WERI-Rb-1 (cell line): Measurements from ENCODE around the gene MISP.
"Not testable (repeated sequence)": the region's sequence is repeated elsewhere in the genome, so short reads cannot be mapped to it uniquely, and the experiment has no call there.

Source experiments
- DNase-seq: peaks from one replicate; pipeline ENCODE4 v3.0.0-alpha.2; 2020
- H3K27ac ChIP-seq: fragments of 250-450 bp; sonication (Bioruptor Pico); 2 replicates; pipeline ENCODE4 v1.5.1; 2020; ENCODE audit warnings: mild to moderate bottlenecking, moderate library complexity
- H3K27me3 ChIP-seq: fragments of 250-450 bp; sonication (Bioruptor Pico); 2 replicates; pipeline ENCODE4 v1.5.1; 2021; ENCODE audit warnings: mild to moderate bottlenecking, low read depth, moderate library complexity; ENCODE audit not compliant: insufficient read depth, severe bottlenecking
- H3K36me3 ChIP-seq: fragments of 250-450 bp; sonication (Bioruptor Pico); 2 replicates; pipeline ENCODE4 v1.5.1; 2020; ENCODE audit warnings: mild to moderate bottlenecking, moderate library complexity
- H3K4me3 ChIP-seq: 2 replicates; pipeline ENCODE4 v1.5.1; 2011; ENCODE audit warnings: low read depth, mild to moderate bottlenecking, control low read depth, low read length
- H3K9me3 ChIP-seq: fragments of 250-450 bp; sonication (Bioruptor Pico); 2 replicates; pipeline ENCODE4 v1.5.1; 2021; ENCODE audit warnings: mild to moderate bottlenecking, moderate library complexity; ENCODE audit not compliant: severe bottlenecking
- CTCF ChIP-seq: IDR thresholded peaks from 2 replicates; pipeline ENCODE4 v1.5.1; 2011; ENCODE audit warnings: low read depth, mild to moderate bottlenecking, control low read depth, inconsistent platforms, low read length

Gene MISP

GRCh38 chr19:750640-751423 is at the start of gene MISP:
Gene MISP (plus strand): TSS chr19:751112. CDS start chr19:756947, 5,835 bp downstream.
- H3K4me3 ChIP-seq: no peak within 1 kb of the TSS
- TF ChIP-seq CTCF: no peak
- peaks cover 15% of the 10 kb centered on the region for H3K9me3 ChIP-seq
- H3K27me3 ChIP-seq: no peaks in the 10 kb centered on the region
- no peak within 1 kb of the TSS for H3K27ac ChIP-seq
- no peak for DNase-seq
- peaks cover 11% of the 10 kb centered on the region for H3K36me3 ChIP-seq

DNA sequence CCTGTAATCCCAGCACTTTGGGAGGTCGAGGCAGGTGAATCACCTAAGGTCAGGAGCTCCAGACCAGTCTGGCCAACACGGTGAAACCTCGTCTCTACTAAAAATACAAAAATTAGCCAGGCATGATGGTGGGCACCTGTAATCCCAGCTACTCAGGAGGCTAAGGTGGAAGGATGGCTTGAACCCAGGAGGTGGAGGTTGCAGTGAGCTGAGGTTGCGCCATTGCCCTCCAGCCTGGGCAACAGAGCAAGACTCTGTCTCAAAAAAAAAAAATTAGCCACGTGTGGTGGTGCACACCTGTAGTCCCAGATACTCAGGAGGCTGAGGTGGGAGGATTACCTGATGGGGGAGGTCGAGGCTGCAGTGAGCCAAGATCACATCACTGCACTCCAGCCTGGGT is 48.1 kb upstream of the MISP start:
- H3K9me3 ChIP-seq, H3K27ac ChIP-seq, H3K27me3 ChIP-seq, H3K4me3 ChIP-seq, DNase-seq, H3K36me3 ChIP-seq: not testable (repeated sequence)

DNA sequence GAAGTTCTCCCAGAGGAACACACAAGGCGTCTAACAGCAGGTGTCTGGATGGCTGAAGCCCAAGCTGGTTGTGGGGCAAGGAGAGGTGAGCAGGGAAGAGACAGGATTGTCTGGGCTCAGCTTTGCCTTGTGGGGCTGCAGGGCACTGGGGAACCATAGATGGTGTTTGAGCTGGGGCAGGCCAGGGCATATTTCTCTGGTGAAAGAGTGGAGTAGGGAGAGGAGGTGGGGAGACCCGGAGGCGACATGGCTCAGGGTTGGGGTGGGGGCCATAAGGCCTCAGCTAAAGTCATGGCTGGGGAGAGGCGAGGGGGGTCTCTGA is 47.6 kb upstream of the MISP start:
- Histone ChIP-seq H3K36me3 (no peaks in the 10 kb centered on the region), H3K27me3 (no peaks in the 10 kb centered on the region), H3K4me3 (no peak overlapping the region), H3K9me3 (no peaks in the 10 kb centered on the region), H3K27ac (no peak overlapping the region)
- DNase-seq: no peak
- TF ChIP-seq CTCF: no peak

GRCh38 chr19:703651-704446 is 47.1 kb upstream of the MISP start:
- no peaks in the 10 kb centered on the region for H3K9me3 ChIP-seq
- no peaks in the 10 kb centered on the region for H3K36me3 ChIP-seq
- no peak overlapping the region for H3K27ac ChIP-seq
- 0 out of 2 replicates have a peak, but pooled peaks have one; percentile 21 for TF ChIP-seq CTCF
- no peak overlapping the region for H3K4me3 ChIP-seq
- H3K27me3 ChIP-seq: no peaks in the 10 kb centered on the region
- DNase-seq: peak; percentile 55

GRCh38 chr19:704447-704741 is 46.5 kb upstream of the MISP start:
- H3K27ac ChIP-seq: no peak overlapping the region
- no peak for DNase-seq
- TF ChIP-seq CTCF: no peak
- no peaks in the 10 kb centered on the region for H3K36me3 ChIP-seq
- no peak overlapping the region for H3K4me3 ChIP-seq
- H3K27me3 ChIP-seq: no peaks in the 10 kb centered on the region
- H3K9me3 ChIP-seq: no peaks in the 10 kb centered on the region

- H3K4me3 ChIP-seq: peak within 1 kb of the TSS; percentile 85
- DNase-seq: peak; percentile 72
- peak within 1 kb of the TSS; percentile 89 for H3K27ac ChIP-seq
- no peaks in the 10 kb centered on the region for H3K9me3 ChIP-seq
- H3K36me3 ChIP-seq: peaks cover 10% of the 10 kb centered on the region
- no peaks in the 10 kb centered on the region for H3K27me3 ChIP-seq
- peak; percentile 25; the same call in 1 of the 2 replicates for TF ChIP-seq CTCF
These were observed 42.5 kb upstream of the MISP start, which contains the start of gene PALM for GRCh38 chr19:708154-709143. Gene PALM (plus strand): TSS chr19:708935. CDS start chr19:709147, 212 bp downstream.
